Astrocyte (in vitro differentiated cells and primary cell): ENCODE data around the gene FAM229A. TPM values are rescaled to one million over a fixed set of nuclear protein-coding genes. Genes with fewer than 3 reads are reported as not detected.
A peak's percentile ranks its signal among the peaks of the same experiment; 100 is the strongest.

Experiments used
- DNase-seq: peaks from one replicate; pipeline ENCODE4 v3.0.0-alpha.2; 2010; ENCODE audit warnings: low read depth
- FAIRE-seq: peaks from 2 replicates; lab custom pipeline; 2011; peaks lifted over from hg19 to GRCh38; lab: Jason Lieb, UNC
- H2AFZ ChIP-seq: 2 replicates; pipeline ENCODE4 v1.6.0; 2012; ENCODE audit warnings: low read depth, low read length, inconsistent platforms
- H3K27ac ChIP-seq: 2 replicates; pipeline ENCODE4 v1.5.1; 2011; ENCODE audit warnings: low read depth, low read length, inconsistent platforms
- H3K27me3 ChIP-seq: 2 replicates; pipeline ENCODE4 v1.6.0; 2011; ENCODE audit warnings: low read length, inconsistent platforms; ENCODE audit not compliant: insufficient read depth
- H3K36me3 ChIP-seq: 2 replicates; pipeline ENCODE4 v1.5.1; 2011; ENCODE audit warnings: low read length, inconsistent platforms; ENCODE audit not compliant: insufficient read depth
- H3K4me1 ChIP-seq: 2 replicates; pipeline ENCODE4 v1.5.1; 2011; ENCODE audit warnings: low read length, inconsistent platforms; ENCODE audit not compliant: insufficient read depth
- H3K4me2 ChIP-seq: 2 replicates; pipeline ENCODE4 v1.6.0; 2012; ENCODE audit warnings: low read length, inconsistent platforms
- H3K4me3 ChIP-seq: 2 replicates; pipeline ENCODE4 v1.5.1; 2011; ENCODE audit warnings: low read depth, mild to moderate bottlenecking, low read length, inconsistent platforms; ENCODE audit not compliant: insufficient read depth
- H3K79me2 ChIP-seq: 2 replicates; pipeline ENCODE4 v1.6.0; 2012; ENCODE audit warnings: mild to moderate bottlenecking, low read length, inconsistent platforms; ENCODE audit not compliant: insufficient read depth
- H3K9ac ChIP-seq: 2 replicates; pipeline ENCODE4 v1.6.0; 2012; ENCODE audit warnings: mild to moderate bottlenecking, low read length, inconsistent platforms
- H3K9me3 ChIP-seq: 2 replicates; pipeline ENCODE4 v1.5.1; 2012; ENCODE audit warnings: low read depth, mild to moderate bottlenecking, low read length, inconsistent platforms; ENCODE audit not compliant: insufficient read depth
- H4K20me1 ChIP-seq: 2 replicates; pipeline ENCODE4 v1.6.0; 2012; ENCODE audit warnings: low read length, inconsistent platforms; ENCODE audit not compliant: insufficient read depth
- H3K27ac Mint-ChIP-seq: one replicate; pipeline ENCODE4 v1.8.0; 2021; ENCODE audit warnings: mild to moderate bottlenecking, mixed read lengths; ENCODE audit not compliant: unreplicated experiment
- H3K27me3 Mint-ChIP-seq: one replicate; pipeline ENCODE4 v1.8.0; 2021; ENCODE audit warnings: low read depth, mixed read lengths; ENCODE audit not compliant: unreplicated experiment
- H3K36me3 Mint-ChIP-seq: one replicate; pipeline ENCODE4 v1.8.0; 2021; ENCODE audit warnings: low read depth, mixed read lengths; ENCODE audit not compliant: unreplicated experiment
- H3K4me1 Mint-ChIP-seq: one replicate; pipeline ENCODE4 v1.8.0; 2021; ENCODE audit warnings: low read depth, mixed read lengths; ENCODE audit not compliant: unreplicated experiment
- H3K4me3 Mint-ChIP-seq: one replicate; pipeline ENCODE4 v1.8.0; 2021; ENCODE audit warnings: mild to moderate bottlenecking, moderate library complexity, mixed read lengths; ENCODE audit not compliant: unreplicated experiment
- H3K9me3 Mint-ChIP-seq: one replicate; pipeline ENCODE4 v1.8.0; 2021; ENCODE audit warnings: mild to moderate bottlenecking, mixed read lengths; ENCODE audit not compliant: unreplicated experiment
- EZH2 ChIP-seq: IDR thresholded peaks from 2 replicates; pipeline ENCODE4 v1.6.1; 2012; ENCODE audit warnings: mild to moderate bottlenecking, low read length, inconsistent platforms; ENCODE audit not compliant: insufficient read depth
- total RNA-seq: library from RNA; stranded (reverse); gene quantifications from 2 replicates; pipeline ENCODE4 v1.2.1, GENCODE V29; 2021
- TF ChIP-seq, protein P1 (sequence below): IDR thresholded peaks from 2 replicates; pipeline ENCODE4 v1.5.1; 2011; ENCODE audit warnings: low read depth, mild to moderate bottlenecking, inconsistent platforms, low read length, moderate library complexity; ENCODE audit not compliant: insufficient read depth

FAM229A gene
- total RNA-seq, 1 donor from 2014 or later, result 4.2 TPM

DNA sequence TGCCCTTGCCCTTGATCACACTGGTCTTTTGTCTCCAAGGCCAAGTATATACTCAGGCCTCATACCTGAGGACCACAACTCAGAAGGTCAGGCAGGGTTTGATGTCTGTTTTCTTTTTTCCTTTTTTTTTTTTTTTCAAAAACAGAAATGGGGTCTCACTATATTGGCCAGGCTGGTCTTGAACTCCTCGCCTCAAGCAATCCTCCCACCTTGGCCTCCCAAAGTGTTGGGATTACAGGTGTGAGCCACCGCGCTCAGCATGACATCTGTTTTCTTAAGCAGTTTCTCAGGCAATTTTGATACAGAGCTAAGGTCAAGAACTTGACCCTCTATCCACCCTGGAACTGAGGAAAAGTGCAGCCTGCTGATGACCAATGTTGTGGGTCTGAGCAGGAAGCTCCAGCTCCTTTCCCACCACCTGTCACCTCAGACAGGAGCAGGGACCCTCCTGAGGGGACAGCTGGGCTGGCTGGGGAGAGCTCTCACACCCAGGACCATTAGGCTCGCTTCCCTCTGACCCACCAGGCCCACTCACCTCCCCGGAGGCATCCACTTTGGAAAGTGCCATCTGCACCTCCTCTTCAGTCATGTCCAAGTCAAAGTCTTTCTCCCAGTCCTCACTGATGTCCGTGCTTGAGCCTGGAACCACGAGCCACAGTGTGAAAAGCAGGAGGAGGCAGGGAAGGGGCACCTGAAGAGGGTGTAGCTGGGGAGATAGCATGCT, 5.8 kb upstream of the FAM229A start:
- H4K20me1 ChIP-seq, result peaks cover 8% of the 10 kb centered on the region
- H3K4me3 Mint-ChIP-seq, result no peak overlapping the region
- H3K27me3 ChIP-seq, result no peaks in the 10 kb centered on the region
- no peaks in the 10 kb centered on the region for H3K9me3 Mint-ChIP-seq
- no peak overlapping the region for H2AFZ ChIP-seq
- DNase-seq (no peak), FAIRE-seq (no peak)
- no peaks in the 10 kb centered on the region for H3K79me2 ChIP-seq
- TF ChIP-seq EZH2, result no peak
- TF ChIP-seq, protein P1, sequence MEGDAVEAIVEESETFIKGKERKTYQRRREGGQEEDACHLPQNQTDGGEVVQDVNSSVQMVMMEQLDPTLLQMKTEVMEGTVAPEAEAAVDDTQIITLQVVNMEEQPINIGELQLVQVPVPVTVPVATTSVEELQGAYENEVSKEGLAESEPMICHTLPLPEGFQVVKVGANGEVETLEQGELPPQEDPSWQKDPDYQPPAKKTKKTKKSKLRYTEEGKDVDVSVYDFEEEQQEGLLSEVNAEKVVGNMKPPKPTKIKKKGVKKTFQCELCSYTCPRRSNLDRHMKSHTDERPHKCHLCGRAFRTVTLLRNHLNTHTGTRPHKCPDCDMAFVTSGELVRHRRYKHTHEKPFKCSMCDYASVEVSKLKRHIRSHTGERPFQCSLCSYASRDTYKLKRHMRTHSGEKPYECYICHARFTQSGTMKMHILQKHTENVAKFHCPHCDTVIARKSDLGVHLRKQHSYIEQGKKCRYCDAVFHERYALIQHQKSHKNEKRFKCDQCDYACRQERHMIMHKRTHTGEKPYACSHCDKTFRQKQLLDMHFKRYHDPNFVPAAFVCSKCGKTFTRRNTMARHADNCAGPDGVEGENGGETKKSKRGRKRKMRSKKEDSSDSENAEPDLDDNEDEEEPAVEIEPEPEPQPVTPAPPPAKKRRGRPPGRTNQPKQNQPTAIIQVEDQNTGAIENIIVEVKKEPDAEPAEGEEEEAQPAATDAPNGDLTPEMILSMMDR, result no peak
- no peak overlapping the region for H3K27ac Mint-ChIP-seq
- H3K36me3 ChIP-seq, result peaks cover 33% of the 10 kb centered on the region
- H3K27ac ChIP-seq, result no peak overlapping the region
- no peaks in the 10 kb centered on the region for H3K4me1 Mint-ChIP-seq
- no peaks in the 10 kb centered on the region for H3K4me1 ChIP-seq
- peaks cover 26% of the 10 kb centered on the region for H3K36me3 Mint-ChIP-seq
- no peak overlapping the region for H3K9ac ChIP-seq
- no peaks in the 10 kb centered on the region for H3K9me3 ChIP-seq
- H3K4me2 ChIP-seq, result no peak overlapping the region
- H3K27me3 Mint-ChIP-seq, result no peaks in the 10 kb centered on the region
- H3K4me3 ChIP-seq, result no peak overlapping the region

DNA sequence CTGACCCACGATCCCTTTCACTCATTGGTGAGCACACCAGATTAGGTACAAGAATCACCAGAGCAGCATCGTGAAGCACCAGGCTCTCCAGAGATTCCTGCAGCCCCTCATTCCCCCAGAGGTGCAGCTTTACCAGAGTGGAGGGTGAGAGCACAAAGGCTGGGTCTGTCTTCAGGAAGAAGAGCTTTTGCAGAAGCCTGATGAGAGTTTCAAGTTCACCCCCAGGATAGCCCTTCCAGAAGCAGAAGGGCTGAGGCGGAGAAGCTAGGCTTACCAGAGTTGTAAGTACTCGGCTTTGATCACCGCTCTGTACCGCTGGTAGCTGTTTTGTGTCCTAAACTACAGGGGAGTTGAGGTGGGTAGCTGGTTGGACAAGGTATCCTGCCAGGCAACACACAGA, 3.2 kb upstream of the FAM229A start:
- Histone ChIP-seq H3K36me3 (peaks cover 19% of the 10 kb centered on the region), H3K79me2 (no peaks in the 10 kb centered on the region)
- H3K27ac Mint-ChIP-seq, result peak overlapping the region; percentile 83

More for the DNA sequence above, 3.2 kb upstream of the FAM229A start:
- Mint-ChIP-seq H3K9me3 (no peaks in the 10 kb centered on the region), H3K36me3 (peaks cover 24% of the 10 kb centered on the region), H3K4me3 (peak overlapping the region; percentile 54), H3K4me1 (peaks cover 4% of the 10 kb centered on the region), H3K27me3 (no peaks in the 10 kb centered on the region)
- no peak for FAIRE-seq
- peaks cover 5% of the 10 kb centered on the region for H4K20me1 ChIP-seq
- H3K4me3 ChIP-seq, result no peak overlapping the region
- H2AFZ ChIP-seq, result no peak overlapping the region
- H3K4me2 ChIP-seq, result no peak overlapping the region
- H3K9me3 ChIP-seq, result no peaks in the 10 kb centered on the region
- H3K9ac ChIP-seq, result no peak overlapping the region
- H3K4me1 ChIP-seq, result peaks cover 11% of the 10 kb centered on the region
- DNase-seq, result no peak
- no peak overlapping the region for H3K27ac ChIP-seq
- no peak for TF ChIP-seq EZH2
- TF ChIP-seq, protein P1, result no peak
- H3K27me3 ChIP-seq, result no peaks in the 10 kb centered on the region
